Suprapubic skin (tissue), 4 donors: Measurements from ENCODE around the gene RAP1B.

Experiments
- EP300 ChIP-seq: sonication (generic); formaldehyde crosslinking; IDR thresholded peaks from one replicate; pipeline ENCODE4 v1.6.1; 2017; ENCODE audit warnings: antibody characterized with exemption
- POLR2A ChIP-seq, 2 donors: fragments of 450-650 bp; IDR thresholded peaks; one replicate each; pipeline ENCODE4 v1.6.1; 2017; ENCODE audit warnings: antibody characterized with exemption in 2 of 2, mild to moderate bottlenecking in 2 of 2, moderate library complexity in 2 of 2
- POLR2AphosphoS5 ChIP-seq, 3 donors: sonication (generic); formaldehyde crosslinking; IDR thresholded peaks; one replicate each; pipeline ENCODE4 v1.6.1; 2017; ENCODE audit warnings: antibody characterized with exemption in 3 of 3
- TF ChIP-seq, protein P1 (sequence below), 2 donors: fragments of 200-600 bp in 1 of 2; fragments of 450-650 bp in 1 of 2; sonication (generic) in 1 of 2; IDR thresholded peaks; one replicate each; pipeline ENCODE4 v1.5.1; 2016 to 2019; ENCODE audit warnings: antibody characterized with exemption in 2 of 2, mild to moderate bottlenecking in 1 of 2, moderate library complexity in 1 of 2

DNA sequence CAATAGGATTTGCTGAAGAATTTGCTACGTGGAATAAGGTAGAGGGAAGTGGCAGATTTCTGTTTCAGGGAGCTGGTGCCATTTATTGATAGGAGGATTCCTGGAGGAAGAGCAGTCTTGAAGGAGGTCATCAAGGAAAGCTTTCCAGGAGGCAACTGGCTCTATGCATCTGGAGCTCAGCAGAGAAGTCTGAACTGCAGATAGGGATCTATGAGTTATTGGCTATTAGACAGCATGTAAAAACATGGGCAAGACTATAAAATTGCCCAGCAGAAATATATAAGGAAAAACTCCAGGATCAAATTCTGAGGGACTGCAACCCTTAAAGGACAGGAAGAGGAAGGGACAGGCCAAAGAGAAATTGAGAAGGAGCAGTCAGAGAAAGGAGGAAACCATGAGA is 8.9 kb upstream of the RAP1B start:
- TF ChIP-seq, protein P1, sequence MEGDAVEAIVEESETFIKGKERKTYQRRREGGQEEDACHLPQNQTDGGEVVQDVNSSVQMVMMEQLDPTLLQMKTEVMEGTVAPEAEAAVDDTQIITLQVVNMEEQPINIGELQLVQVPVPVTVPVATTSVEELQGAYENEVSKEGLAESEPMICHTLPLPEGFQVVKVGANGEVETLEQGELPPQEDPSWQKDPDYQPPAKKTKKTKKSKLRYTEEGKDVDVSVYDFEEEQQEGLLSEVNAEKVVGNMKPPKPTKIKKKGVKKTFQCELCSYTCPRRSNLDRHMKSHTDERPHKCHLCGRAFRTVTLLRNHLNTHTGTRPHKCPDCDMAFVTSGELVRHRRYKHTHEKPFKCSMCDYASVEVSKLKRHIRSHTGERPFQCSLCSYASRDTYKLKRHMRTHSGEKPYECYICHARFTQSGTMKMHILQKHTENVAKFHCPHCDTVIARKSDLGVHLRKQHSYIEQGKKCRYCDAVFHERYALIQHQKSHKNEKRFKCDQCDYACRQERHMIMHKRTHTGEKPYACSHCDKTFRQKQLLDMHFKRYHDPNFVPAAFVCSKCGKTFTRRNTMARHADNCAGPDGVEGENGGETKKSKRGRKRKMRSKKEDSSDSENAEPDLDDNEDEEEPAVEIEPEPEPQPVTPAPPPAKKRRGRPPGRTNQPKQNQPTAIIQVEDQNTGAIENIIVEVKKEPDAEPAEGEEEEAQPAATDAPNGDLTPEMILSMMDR (IDR thresholded peaks at IDR 0.05) = no peak
- TF ChIP-seq POLR2AphosphoS5 (IDR thresholded peaks at IDR 0.05) (no peak), POLR2A (IDR thresholded peaks at IDR 0.05) (no peak), EP300 (no peak)
